Stimulated activated CD4-positive, alpha-beta T cell treated with anti-CD3 and anti-CD28 coated beads, TNF-alpha, amount 100 ng/mL, for 4 hours (primary cell): ENCODE results near the gene RALGAPA2.

Experiments
- DNase-seq, 3 experiments: peaks; one replicate each; pipeline ENCODE4 v3.0.0-alpha.2; 2020; ENCODE audit warnings: low read depth in 3 of 3

RALGAPA2 gene

GRCh38 chr20:20497242-20497978 lies 215.0 kb downstream of the RALGAPA2 start:
- no peak for DNase-seq

DNA sequence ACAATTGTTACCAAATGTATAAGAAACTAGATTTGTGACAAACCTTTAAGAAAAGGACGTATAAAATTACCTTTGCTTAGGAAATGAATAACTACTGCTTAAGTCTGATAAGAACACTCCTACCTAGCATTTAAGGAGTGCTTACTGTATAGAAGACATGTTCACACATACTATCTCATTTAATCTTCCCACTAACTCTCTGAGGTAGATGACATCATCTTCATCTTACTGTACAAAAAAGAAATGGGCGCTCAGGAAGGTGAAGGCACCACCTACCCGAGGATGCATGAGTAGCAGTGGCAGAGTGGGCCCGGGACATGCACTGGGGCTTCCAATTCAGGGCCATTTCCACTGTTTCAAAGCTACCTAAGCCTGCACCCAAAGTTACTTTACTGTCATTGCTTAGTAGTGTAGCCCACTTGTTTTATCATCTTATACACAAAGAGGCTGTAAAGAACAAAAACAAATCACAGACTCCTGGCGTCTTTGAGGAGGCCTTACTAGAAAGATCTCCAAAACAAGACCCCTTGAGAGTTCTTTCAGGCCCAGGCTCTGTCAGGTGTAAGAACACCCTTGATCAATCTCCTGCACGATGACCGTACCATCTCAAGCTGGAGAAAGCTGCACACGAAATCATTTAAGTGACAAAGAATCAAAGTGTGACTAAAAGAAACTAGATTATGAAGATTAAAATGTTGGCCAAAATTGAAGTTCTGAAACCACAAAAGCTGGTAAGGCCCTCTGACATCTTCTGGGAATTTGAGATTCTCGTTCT lies 216.5 kb downstream of the RALGAPA2 start:
- no peak for DNase-seq

DNA sequence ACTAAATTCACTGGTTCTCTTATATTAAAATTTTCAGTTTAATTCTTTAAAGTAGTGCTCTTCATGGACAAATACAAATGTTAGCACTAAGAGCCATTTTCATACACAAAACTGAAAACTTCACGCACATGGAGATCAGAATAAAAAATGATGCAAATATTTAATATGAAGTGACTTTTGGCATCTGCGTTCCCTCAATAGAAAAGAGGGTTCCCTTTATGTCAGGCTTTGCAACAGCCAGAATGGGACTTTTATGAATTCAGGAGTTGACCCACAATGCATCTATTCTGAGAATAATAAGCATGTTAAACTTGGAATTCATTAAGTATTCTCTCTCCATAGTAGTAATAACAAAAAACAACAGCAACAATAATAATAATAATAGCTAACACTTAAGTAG lies 218.7 kb downstream of the RALGAPA2 start:
- DNase-seq = no peak

GRCh38 chr20:20492521-20493332 lies 219.7 kb downstream of the RALGAPA2 start:
- no peak for DNase-seq

- DNase-seq = no peak
Observed at GRCh38 chr20:20491784-20492264, 220.6 kb downstream of the RALGAPA2 start.

- DNase-seq = no peak
Observed at GRCh38 chr20:20491110-20491783, 221.2 kb downstream of the RALGAPA2 start.

GRCh38 chr20:20490673-20491072 lies 221.8 kb downstream of the RALGAPA2 start:
- no peak for DNase-seq

DNA sequence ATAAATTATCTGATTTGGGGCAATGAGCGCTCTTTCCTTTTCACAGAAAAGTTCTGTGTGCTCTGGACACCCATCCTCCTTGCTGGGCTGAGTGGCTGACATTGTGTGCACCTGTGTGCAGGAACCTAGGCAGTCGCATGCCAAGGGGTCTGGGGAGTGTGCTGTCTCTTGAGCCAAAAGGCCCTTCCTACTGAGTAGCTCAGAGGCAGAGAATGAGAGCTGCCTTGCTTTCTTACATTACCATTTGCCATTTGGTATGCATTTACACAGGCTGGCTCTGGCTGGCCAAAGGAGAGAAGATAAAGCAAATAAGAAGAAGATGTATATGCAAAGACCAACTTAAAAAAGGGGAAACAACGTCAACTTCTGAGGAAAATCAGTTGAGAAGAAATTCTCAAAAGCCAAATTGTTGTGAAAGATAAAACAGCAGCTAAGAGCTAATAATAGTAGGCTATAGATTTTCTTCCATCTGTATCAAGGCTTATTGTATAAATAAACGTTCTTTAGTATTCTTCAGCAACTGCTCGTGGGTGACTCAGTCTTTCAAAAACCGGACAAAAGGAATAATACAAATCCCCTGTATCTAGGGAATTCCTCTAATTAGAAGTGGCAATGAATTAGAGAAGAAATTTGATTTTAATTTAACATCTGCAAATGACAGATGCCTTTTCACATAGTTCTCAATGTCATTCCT lies 222.6 kb downstream of the RALGAPA2 start:
- DNase-seq = no peak

GRCh38 chr20:20489054-20489453 lies 223.4 kb downstream of the RALGAPA2 start:
- DNase-seq = no peak

GRCh38 chr20:20488388-20488787 lies 224.1 kb downstream of the RALGAPA2 start:
- DNase-seq = no peak

- no peak for DNase-seq
Observed at GRCh38 chr20:20487811-20488210, 224.6 kb downstream of the RALGAPA2 start.

DNA sequence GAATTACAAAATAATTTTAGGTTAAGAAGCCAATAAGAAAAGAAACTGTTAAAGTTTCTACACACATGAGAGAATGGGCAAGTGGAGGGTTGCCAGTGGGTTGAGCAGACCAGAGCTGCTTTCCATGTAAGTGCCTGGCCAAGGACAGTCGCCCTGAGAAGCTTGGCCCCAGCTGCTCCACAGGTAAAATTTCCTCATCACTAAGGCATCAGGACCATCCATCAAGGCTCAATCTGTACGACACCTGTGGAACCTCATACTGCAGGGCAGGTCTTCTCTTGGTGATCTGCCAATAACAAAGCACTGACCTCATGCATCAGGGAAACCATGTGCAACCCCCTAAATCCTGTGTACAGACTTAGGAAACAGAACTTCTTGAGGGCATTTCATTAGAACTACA lies 229.1 kb downstream of the RALGAPA2 start:
- no peak for DNase-seq

DNA sequence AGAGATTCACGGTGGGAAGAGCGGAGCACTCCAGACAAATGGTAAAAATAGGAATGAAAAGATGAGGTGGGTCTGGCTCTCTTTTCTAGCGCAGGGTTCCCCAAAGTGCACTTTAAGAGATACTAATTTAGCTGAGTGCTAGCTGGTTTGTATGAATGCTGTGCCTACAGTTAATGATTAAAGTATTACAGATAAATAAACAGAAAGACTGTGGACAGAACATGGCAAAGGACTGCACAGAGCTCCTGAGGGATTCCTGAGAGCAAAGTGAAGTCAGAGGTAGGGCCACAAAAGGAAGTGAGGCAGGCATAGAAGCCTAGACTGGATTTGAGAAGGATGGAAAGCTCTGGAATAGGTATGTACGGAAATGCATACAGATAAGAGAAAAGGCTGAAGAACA lies 230.0 kb downstream of the RALGAPA2 start:
- no peak for DNase-seq

GRCh38 chr20:20480689-20481088 lies 231.8 kb downstream of the RALGAPA2 start:
- DNase-seq = no peak

- no peak for DNase-seq
Observed at GRCh38 chr20:20480126-20480525, 232.3 kb downstream of the RALGAPA2 start.

GRCh38 chr20:20477444-20478041 lies 234.9 kb downstream of the RALGAPA2 start:
- DNase-seq = no peak

DNA sequence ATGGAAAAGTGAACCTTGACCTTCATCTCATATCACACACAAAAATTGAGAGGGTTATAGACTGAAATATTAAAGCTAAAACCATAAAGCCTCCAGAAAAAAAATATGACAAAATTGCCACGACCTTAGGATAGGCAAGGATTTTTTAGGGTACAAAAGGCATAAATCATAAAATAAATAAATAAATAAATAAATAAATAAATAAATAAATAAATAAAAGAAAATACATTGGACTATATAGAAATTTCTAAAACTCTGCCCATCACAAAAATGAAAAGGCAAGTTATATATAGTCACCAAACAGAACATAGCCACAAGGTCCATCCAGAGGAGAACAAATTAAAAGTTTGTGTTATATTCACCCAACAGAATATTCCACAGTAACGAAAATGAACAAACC lies 235.9 kb downstream of the RALGAPA2 start:
- no peak for DNase-seq

- no peak for DNase-seq
Observed at GRCh38 chr20:20473657-20474056, 238.8 kb downstream of the RALGAPA2 start.

DNA sequence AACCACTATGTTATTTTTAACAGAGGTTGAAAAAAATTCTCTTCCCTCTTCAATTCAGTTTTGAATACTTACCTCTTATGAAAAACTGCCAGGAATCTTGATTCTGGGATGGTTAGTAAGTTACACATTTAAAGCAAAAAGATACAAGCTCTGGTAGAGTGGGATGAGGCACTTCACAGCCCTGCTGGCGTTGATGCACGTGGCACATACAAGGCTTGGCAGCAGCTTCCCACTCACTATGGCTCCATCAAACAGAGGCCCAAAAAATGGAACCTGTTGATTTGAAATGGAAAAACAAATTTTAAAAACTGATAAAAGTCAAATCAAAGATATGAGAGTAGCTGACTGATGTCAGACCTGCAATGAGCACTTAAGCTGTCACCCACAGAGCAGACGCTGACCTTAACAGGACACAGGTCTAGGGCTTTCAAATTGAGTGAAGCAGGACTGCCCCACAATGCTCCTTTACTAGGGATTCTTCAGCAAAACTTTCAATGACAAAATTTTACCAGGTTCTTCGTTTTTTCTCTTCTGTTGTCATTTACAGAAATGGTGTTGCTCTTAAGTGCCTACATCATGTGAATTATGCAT lies 239.7 kb downstream of the RALGAPA2 start:
- no peak for DNase-seq

GRCh38 chr20:20466341-20466879 lies 246.0 kb downstream of the RALGAPA2 start:
- no peak for DNase-seq
